ENCODE measurements around the gene LGALS9. TPM values are rescaled to one million over a fixed set of nuclear protein-coding genes. Genes with fewer than 3 reads are reported as not detected.

Gene LGALS9
- polyA plus RNA-seq, 1 donor from 2014 or later = not detected

GRCh38 chr17:27596566-27597187 is 34.3 kb upstream of the LGALS9 start:
- H3K9me2 ChIP-seq (ENCODE audit: insufficient read depth, low read length) = no peaks in the 10 kb centered on the region
- H3K27ac ChIP-seq (ENCODE audit: low read length) = no peak overlapping the region
- no peak overlapping the region for H2AFZ ChIP-seq (ENCODE audit: low read depth, low read length)
- no peaks in the 10 kb centered on the region for H3K27me3 ChIP-seq (ENCODE audit: insufficient read depth, low read depth, low read length)
- TF ChIP-seq TAF1 (IDR thresholded peaks at IDR 0.05; ENCODE audit: low read depth) = no peak
- TF ChIP-seq CTCF (IDR thresholded peaks at IDR 0.05; ENCODE audit: poor library complexity, severe bottlenecking) = no peak
- no peak for TF ChIP-seq EP300 (conservative IDR thresholded peaks at IDR 0.05; ENCODE audit: poor library complexity, severe bottlenecking)
- TF ChIP-seq MXI1 (conservative IDR thresholded peaks at IDR 0.05; ENCODE audit: poor library complexity, severe bottlenecking) = no peak
- no peak for TF ChIP-seq EZH2 (IDR thresholded peaks at IDR 0.05; ENCODE audit: borderline replicate concordance, insufficient read depth, low read length, poor library complexity, severe bottlenecking)
- TF ChIP-seq REST (IDR thresholded peaks at IDR 0.05; ENCODE audit: borderline replicate concordance) = no peak
- TF ChIP-seq POLR2AphosphoS5 (IDR thresholded peaks at IDR 0.05) = no peak
- no peak for TF ChIP-seq RAD21 (conservative IDR thresholded peaks at IDR 0.05)
- TF ChIP-seq SMC3 (conservative IDR thresholded peaks at IDR 0.05; ENCODE audit: poor library complexity) = no peak
- H3K79me2 ChIP-seq (replicated peaks; ENCODE audit: insufficient read depth, low read length) = no peaks in the 10 kb centered on the region
- H3F3A ChIP-seq (ENCODE audit: insufficient read depth, low read length, poor library complexity, severe bottlenecking) = no peaks in the 10 kb centered on the region
- no peaks in the 10 kb centered on the region for H4K20me1 ChIP-seq (ENCODE audit: insufficient read depth)
- H3K9ac ChIP-seq (ENCODE audit: low read length) = no peak overlapping the region
- no peaks in the 10 kb centered on the region for H3K36me3 ChIP-seq (ENCODE audit: insufficient read depth, low read length)
- H3K9me3 ChIP-seq (ENCODE audit: low read length) = no peaks in the 10 kb centered on the region
- no peak overlapping the region for H3K4me3 ChIP-seq (ENCODE audit: low read length)
- H3K4me2 ChIP-seq (ENCODE audit: low read length) = no peak overlapping the region

- no peaks in the 10 kb centered on the region for H3K27me3 ChIP-seq (ENCODE audit: insufficient read depth, low read depth, low read length)
- H3K4me2 ChIP-seq (ENCODE audit: low read length) = no peak overlapping the region
- no peaks in the 10 kb centered on the region for H3K36me3 ChIP-seq (ENCODE audit: insufficient read depth, low read length)
- H2AFZ ChIP-seq (ENCODE audit: low read depth, low read length) = no peak overlapping the region
- no peak overlapping the region for H3K4me3 ChIP-seq (ENCODE audit: low read length)
- H3K79me2 ChIP-seq (replicated peaks; ENCODE audit: insufficient read depth, low read length) = no peaks in the 10 kb centered on the region
- no peak overlapping the region for H3K9ac ChIP-seq (ENCODE audit: low read length)
- no peaks in the 10 kb centered on the region for H3K9me3 ChIP-seq (ENCODE audit: low read length)
- no peaks in the 10 kb centered on the region for H3F3A ChIP-seq (ENCODE audit: insufficient read depth, low read length, poor library complexity, severe bottlenecking)
- TF ChIP-seq RAD21 (conservative IDR thresholded peaks at IDR 0.05) = no peak
- no peak for TF ChIP-seq MXI1 (conservative IDR thresholded peaks at IDR 0.05; ENCODE audit: poor library complexity, severe bottlenecking)
- no peak for TF ChIP-seq REST (IDR thresholded peaks at IDR 0.05; ENCODE audit: borderline replicate concordance)
- no peak for TF ChIP-seq EP300 (conservative IDR thresholded peaks at IDR 0.05; ENCODE audit: poor library complexity, severe bottlenecking)
- TF ChIP-seq CTCF (IDR thresholded peaks at IDR 0.05; ENCODE audit: poor library complexity, severe bottlenecking) = no peak
- TF ChIP-seq TAF1 (IDR thresholded peaks at IDR 0.05; ENCODE audit: low read depth) = no peak
- no peak for TF ChIP-seq SMC3 (conservative IDR thresholded peaks at IDR 0.05; ENCODE audit: poor library complexity)
- no peak for TF ChIP-seq POLR2AphosphoS5 (IDR thresholded peaks at IDR 0.05)
- TF ChIP-seq EZH2 (IDR thresholded peaks at IDR 0.05; ENCODE audit: borderline replicate concordance, insufficient read depth, low read length, poor library complexity, severe bottlenecking) = no peak
- H3K9me2 ChIP-seq (ENCODE audit: insufficient read depth, low read length) = no peaks in the 10 kb centered on the region
- no peaks in the 10 kb centered on the region for H4K20me1 ChIP-seq (ENCODE audit: insufficient read depth)
- H3K27ac ChIP-seq (ENCODE audit: low read length) = no peak overlapping the region
Observed at GRCh38 chr17:27597188-27597580, 33.8 kb upstream of the LGALS9 start.

Measured in neural cell (in vitro differentiated cells).